H9 (cell line): Measurements from ENCODE around the gene TIPARP. TPM values are rescaled to one million over a fixed set of nuclear protein-coding genes. Genes with fewer than 3 reads are reported as not detected.

Experiments
- DNase-seq: peaks from one replicate; pipeline ENCODE4 v3.0.0-alpha.2; 2017
- H2AFZ ChIP-seq: one replicate; pipeline ENCODE4 v1.6.1; 2013; ENCODE audit warnings: mild to moderate bottlenecking, low read length, control low read depth, moderate library complexity
- H2AK5ac ChIP-seq: 2 replicates; pipeline ENCODE4 v1.6.1; 2013; ENCODE audit warnings: low read length, control low read depth, mixed read lengths; ENCODE audit not compliant: insufficient read length
- H2BK120ac ChIP-seq: one replicate; pipeline ENCODE4 v1.6.1; 2013; ENCODE audit warnings: low read depth, mild to moderate bottlenecking, low read length, control low read depth, inconsistent platforms; ENCODE audit not compliant: poor library complexity, severe bottlenecking
- H2BK12ac ChIP-seq: 2 replicates; pipeline ENCODE4 v1.6.1; 2013; ENCODE audit warnings: low read length, control low read depth, mixed read lengths, low read depth; ENCODE audit not compliant: insufficient read length
- H2BK15ac ChIP-seq: 2 replicates; pipeline ENCODE4 v1.6.1; 2013; ENCODE audit warnings: low read depth, low read length, control low read depth
- H2BK20ac ChIP-seq: one replicate; pipeline ENCODE4 v1.6.1; 2013; ENCODE audit warnings: low read depth, mild to moderate bottlenecking, low read length, control low read depth, inconsistent platforms; ENCODE audit not compliant: poor library complexity, severe bottlenecking
- H2BK5ac ChIP-seq: 2 replicates; pipeline ENCODE4 v1.6.1; 2013; ENCODE audit warnings: low read length, control low read depth, mixed read lengths; ENCODE audit not compliant: insufficient read length
- H3K14ac ChIP-seq: 2 replicates; pipeline ENCODE4 v1.6.1; 2013; ENCODE audit warnings: low read length, control low read depth; ENCODE audit not compliant: insufficient read depth
- H3K18ac ChIP-seq: 2 replicates; pipeline ENCODE4 v1.6.1; 2013; ENCODE audit warnings: low read depth, mild to moderate bottlenecking, mixed read lengths, low read length, control low read depth; ENCODE audit not compliant: insufficient read length
- H3K23ac ChIP-seq: 2 replicates; pipeline ENCODE4 v1.6.1; 2013; ENCODE audit warnings: low read length, control low read depth, mixed read lengths, low read depth; ENCODE audit not compliant: insufficient read length
- H3K23me2 ChIP-seq: 2 replicates; pipeline ENCODE4 v1.6.1; 2013; ENCODE audit warnings: low read depth, mild to moderate bottlenecking, mixed read lengths, low read length, control low read depth; ENCODE audit not compliant: insufficient read length, poor library complexity, severe bottlenecking
- H3K27ac ChIP-seq: 2 replicates; pipeline ENCODE4 v1.5.1; 2013; ENCODE audit warnings: low read length, control low read depth, mixed read lengths, low read depth; ENCODE audit not compliant: insufficient read length
- H3K27me3 ChIP-seq: 2 replicates; pipeline ENCODE4 v1.6.1; 2013; ENCODE audit warnings: low read length, control low read depth, inconsistent platforms; ENCODE audit not compliant: insufficient read depth
- H3K4ac ChIP-seq: 2 replicates; pipeline ENCODE4 v1.6.1; 2013; ENCODE audit warnings: low read depth, mild to moderate bottlenecking, control low read depth, inconsistent platforms, low read length, moderate library complexity
- H3K4me1 ChIP-seq: 2 replicates; pipeline ENCODE4 v1.6.1; 2013; ENCODE audit warnings: low read length, control low read depth, inconsistent platforms; ENCODE audit not compliant: insufficient read depth
- H3K4me2 ChIP-seq: 2 replicates; pipeline ENCODE4 v1.6.1; 2013; ENCODE audit warnings: low read length, control low read depth, mixed read lengths; ENCODE audit not compliant: insufficient read length, insufficient read depth
- H3K56ac ChIP-seq: 2 replicates; pipeline ENCODE4 v1.6.1; 2013; ENCODE audit warnings: low read depth, mild to moderate bottlenecking, mixed read lengths, low read length, control low read depth; ENCODE audit not compliant: insufficient read length
- H3K79me1 ChIP-seq: 2 replicates; pipeline ENCODE4 v1.6.1; 2013; ENCODE audit warnings: low read depth, mild to moderate bottlenecking, moderate library complexity, low read length, control low read depth, inconsistent platforms; ENCODE audit not compliant: insufficient read depth, poor library complexity, severe bottlenecking
- H3K79me2 ChIP-seq: 2 replicates; pipeline ENCODE4 v1.6.1; 2013; ENCODE audit warnings: low read length, control low read depth, inconsistent platforms; ENCODE audit not compliant: insufficient read depth
- H3K9ac ChIP-seq: 2 replicates; pipeline ENCODE4 v1.6.1; 2013; ENCODE audit warnings: low read length, control low read depth, mixed read lengths; ENCODE audit not compliant: insufficient read length; ENCODE audit errors: extremely low read depth
- H3K9me3 ChIP-seq: one replicate; pipeline ENCODE4 v1.6.1; 2013; ENCODE audit warnings: low read depth, low read length, inconsistent platforms; ENCODE audit not compliant: control insufficient read depth
- H3T11ph ChIP-seq: one replicate; pipeline ENCODE4 v1.6.1; 2013; ENCODE audit warnings: mild to moderate bottlenecking, low read length, control low read depth, inconsistent platforms
- H4K20me1 ChIP-seq: one replicate; pipeline ENCODE4 v1.6.1; 2013; ENCODE audit not compliant: control insufficient read depth, insufficient read length, insufficient read depth
- H4K5ac ChIP-seq: 2 replicates; pipeline ENCODE4 v1.6.1; 2013; ENCODE audit warnings: low read depth, mild to moderate bottlenecking, mixed read lengths, low read length, control low read depth; ENCODE audit not compliant: insufficient read length
- H4K8ac ChIP-seq: replicated peaks from 2 replicates; pipeline ENCODE4 v1.6.1; 2013; ENCODE audit warnings: low read length, control low read depth, mixed read lengths, low read depth; ENCODE audit not compliant: insufficient read length
- H4K91ac ChIP-seq: 2 replicates; pipeline ENCODE4 v1.6.1; 2013; ENCODE audit warnings: low read depth, mild to moderate bottlenecking, moderate library complexity, mixed read lengths, low read length, control low read depth; ENCODE audit not compliant: insufficient read length
- H3K27ac Mint-ChIP-seq, 3 experiments: 2 replicates in 2 of 3; 3 replicates in 1 of 3; pipeline ENCODE4 v1.8.0; 2020 to 2021; ENCODE audit warnings: mixed read lengths in 3 of 3, mild to moderate bottlenecking in 1 of 3, moderate library complexity in 1 of 3
- H3K27me3 Mint-ChIP-seq: 2 replicates; pipeline ENCODE4 v1.8.0; 2021; ENCODE audit warnings: low read depth, mild to moderate bottlenecking, moderate library complexity, mixed read lengths
- H3K36me3 Mint-ChIP-seq, 3 experiments: 2 replicates in 2 of 3; 3 replicates in 1 of 3; pipeline ENCODE4 v1.8.0; 2020 to 2021; ENCODE audit warnings: low read depth in 3 of 3, mixed read lengths in 3 of 3; ENCODE audit not compliant: insufficient read depth in 1 of 3
- H3K4me1 Mint-ChIP-seq, 2 experiments: 2 replicates each; pipeline ENCODE4 v1.8.0; 2020; ENCODE audit warnings: mixed read lengths in 2 of 2
- H3K4me3 Mint-ChIP-seq, 2 experiments: 2 replicates in 1 of 2; 3 replicates in 1 of 2; pipeline ENCODE4 v1.8.0; 2020 to 2021; ENCODE audit warnings: mild to moderate bottlenecking in 2 of 2, mixed read lengths in 2 of 2, moderate library complexity in 1 of 2
- H3K9me3 Mint-ChIP-seq, 2 experiments: 2 replicates in 1 of 2; 3 replicates in 1 of 2; pipeline ENCODE4 v1.8.0; 2020; ENCODE audit warnings: mild to moderate bottlenecking in 2 of 2, mixed read lengths in 2 of 2, moderate library complexity in 1 of 2
- WGBS: extraction: QIAGEN DNeasy Blood & Tissue Kit; methylation state at CpG from one replicate; pipeline ENCODE4 v1.1.7; 2013; ENCODE audit warnings: missing lambda C conversion rate, low lambda C conversion rate, mixed read lengths; ENCODE audit not compliant: insufficient read length; ENCODE audit errors: extremely low coverage; 5-methylcytosine and 5-hydroxymethylcytosine counted together
- total RNA-seq: library from RNA; stranded (reverse); gene quantifications from 2 replicates; pipeline ENCODE4 v1.2.1, GENCODE V29; 2021
- TF ChIP-seq, protein P1 (sequence below): fragments of 200-600 bp; sonication (generic); conservative IDR thresholded peaks from 3 replicates; pipeline ENCODE4 v1.8.0; 2021; ENCODE audit warnings: antibody characterized with exemption, mild to moderate bottlenecking

Gene TIPARP
- total RNA-seq, 1 experiment from 2014 or later: 5.9 TPM

DNA sequence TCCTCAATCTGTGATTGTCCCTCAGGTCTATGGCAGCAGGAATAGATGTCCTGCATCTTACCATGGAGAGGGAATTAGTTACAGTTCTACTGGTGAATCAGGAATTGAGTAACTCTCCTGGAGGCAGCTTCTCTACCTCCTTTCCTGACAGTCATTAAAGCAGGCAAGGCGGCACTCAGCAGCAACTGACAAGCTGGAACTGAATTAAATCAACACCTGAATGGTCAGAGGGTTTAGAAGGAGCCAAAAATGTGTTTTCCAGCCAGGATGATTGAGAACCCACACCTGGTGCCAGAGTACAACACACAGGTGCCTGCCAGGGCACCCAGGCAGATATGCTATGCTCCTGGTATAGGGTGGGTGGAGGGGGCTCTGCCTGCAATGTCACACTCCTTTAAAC is 43.1 kb upstream of the TIPARP start:
- Histone ChIP-seq H3K4me2 (no peak overlapping the region), H2AFZ (no peak overlapping the region), H4K91ac (no peak overlapping the region), H3K9me3 (no peaks in the 10 kb centered on the region), H2BK120ac (no peak overlapping the region), H3K4me1 (peaks cover 3% of the 10 kb centered on the region; the same call in 1 of the 2 replicates), H4K5ac (no peak overlapping the region), H3K79me1 (no peaks in the 10 kb centered on the region), H3K14ac (no peak overlapping the region), H3K27me3 (no peaks in the 10 kb centered on the region), H2AK5ac (no peak overlapping the region), H3K56ac (no peak overlapping the region), H3K23me2 (no peaks in the 10 kb centered on the region), H3K27ac (no peak overlapping the region), H3K79me2 (no peaks in the 10 kb centered on the region), H3T11ph (no peak overlapping the region), H3K18ac (no peak overlapping the region), H2BK5ac (no peak overlapping the region), H2BK15ac (no peak overlapping the region), H4K20me1 (no peaks in the 10 kb centered on the region), H4K8ac (no peak overlapping the region), H3K23ac (no peak overlapping the region), H2BK20ac (no peak overlapping the region), H3K9ac (no peak overlapping the region), H3K4ac (no peak overlapping the region), H2BK12ac (no peak overlapping the region)
- TF ChIP-seq, protein P1, sequence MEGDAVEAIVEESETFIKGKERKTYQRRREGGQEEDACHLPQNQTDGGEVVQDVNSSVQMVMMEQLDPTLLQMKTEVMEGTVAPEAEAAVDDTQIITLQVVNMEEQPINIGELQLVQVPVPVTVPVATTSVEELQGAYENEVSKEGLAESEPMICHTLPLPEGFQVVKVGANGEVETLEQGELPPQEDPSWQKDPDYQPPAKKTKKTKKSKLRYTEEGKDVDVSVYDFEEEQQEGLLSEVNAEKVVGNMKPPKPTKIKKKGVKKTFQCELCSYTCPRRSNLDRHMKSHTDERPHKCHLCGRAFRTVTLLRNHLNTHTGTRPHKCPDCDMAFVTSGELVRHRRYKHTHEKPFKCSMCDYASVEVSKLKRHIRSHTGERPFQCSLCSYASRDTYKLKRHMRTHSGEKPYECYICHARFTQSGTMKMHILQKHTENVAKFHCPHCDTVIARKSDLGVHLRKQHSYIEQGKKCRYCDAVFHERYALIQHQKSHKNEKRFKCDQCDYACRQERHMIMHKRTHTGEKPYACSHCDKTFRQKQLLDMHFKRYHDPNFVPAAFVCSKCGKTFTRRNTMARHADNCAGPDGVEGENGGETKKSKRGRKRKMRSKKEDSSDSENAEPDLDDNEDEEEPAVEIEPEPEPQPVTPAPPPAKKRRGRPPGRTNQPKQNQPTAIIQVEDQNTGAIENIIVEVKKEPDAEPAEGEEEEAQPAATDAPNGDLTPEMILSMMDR: no peak
- no peaks in the 10 kb centered on the region for H3K9me3 Mint-ChIP-seq
- H3K27ac Mint-ChIP-seq: no peak overlapping the region
- no CpG with 5 or more reads among the region's 1 CpG for WGBS
- no peak for DNase-seq
- H3K4me3 Mint-ChIP-seq: no peak overlapping the region
- no peaks in the 10 kb centered on the region for H3K36me3 Mint-ChIP-seq
- H3K4me1 Mint-ChIP-seq: peaks cover 17 to 18% of the 10 kb centered on the region in 2 experiments
- H3K27me3 Mint-ChIP-seq: no peaks in the 10 kb centered on the region
